ENCODE measurements around the gene NTM.

Gene NTM

DNA sequence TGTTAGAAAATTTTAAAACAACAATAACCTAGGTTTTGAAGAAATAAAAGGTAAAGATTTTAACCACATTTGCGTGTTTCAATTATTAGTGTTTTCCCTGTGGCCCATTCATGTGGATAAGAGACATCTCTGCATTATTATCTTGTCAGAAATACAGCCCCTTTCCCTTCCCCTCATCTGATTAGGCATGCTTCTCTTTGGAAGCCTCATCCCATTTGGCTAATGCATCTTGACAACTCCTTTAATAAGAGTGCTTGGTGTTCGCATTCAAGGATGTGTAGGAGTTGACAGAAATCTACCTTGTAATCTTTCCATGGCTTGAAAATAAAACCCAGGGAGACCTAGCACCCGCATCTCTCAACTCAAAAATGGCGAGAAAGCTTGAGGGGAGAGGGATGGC, 635.5 kb downstream of the NTM start:
- DNase-seq (ENCODE audit: low read depth), result no peak
- TF ChIP-seq, protein P1, sequence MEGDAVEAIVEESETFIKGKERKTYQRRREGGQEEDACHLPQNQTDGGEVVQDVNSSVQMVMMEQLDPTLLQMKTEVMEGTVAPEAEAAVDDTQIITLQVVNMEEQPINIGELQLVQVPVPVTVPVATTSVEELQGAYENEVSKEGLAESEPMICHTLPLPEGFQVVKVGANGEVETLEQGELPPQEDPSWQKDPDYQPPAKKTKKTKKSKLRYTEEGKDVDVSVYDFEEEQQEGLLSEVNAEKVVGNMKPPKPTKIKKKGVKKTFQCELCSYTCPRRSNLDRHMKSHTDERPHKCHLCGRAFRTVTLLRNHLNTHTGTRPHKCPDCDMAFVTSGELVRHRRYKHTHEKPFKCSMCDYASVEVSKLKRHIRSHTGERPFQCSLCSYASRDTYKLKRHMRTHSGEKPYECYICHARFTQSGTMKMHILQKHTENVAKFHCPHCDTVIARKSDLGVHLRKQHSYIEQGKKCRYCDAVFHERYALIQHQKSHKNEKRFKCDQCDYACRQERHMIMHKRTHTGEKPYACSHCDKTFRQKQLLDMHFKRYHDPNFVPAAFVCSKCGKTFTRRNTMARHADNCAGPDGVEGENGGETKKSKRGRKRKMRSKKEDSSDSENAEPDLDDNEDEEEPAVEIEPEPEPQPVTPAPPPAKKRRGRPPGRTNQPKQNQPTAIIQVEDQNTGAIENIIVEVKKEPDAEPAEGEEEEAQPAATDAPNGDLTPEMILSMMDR (IDR thresholded peaks at IDR 0.05; ENCODE audit: low read depth, low read length, missing control alignments), result no peak
- H3K4me3 ChIP-seq (ENCODE audit: low read depth, low read length), result no peak overlapping the region

DNA sequence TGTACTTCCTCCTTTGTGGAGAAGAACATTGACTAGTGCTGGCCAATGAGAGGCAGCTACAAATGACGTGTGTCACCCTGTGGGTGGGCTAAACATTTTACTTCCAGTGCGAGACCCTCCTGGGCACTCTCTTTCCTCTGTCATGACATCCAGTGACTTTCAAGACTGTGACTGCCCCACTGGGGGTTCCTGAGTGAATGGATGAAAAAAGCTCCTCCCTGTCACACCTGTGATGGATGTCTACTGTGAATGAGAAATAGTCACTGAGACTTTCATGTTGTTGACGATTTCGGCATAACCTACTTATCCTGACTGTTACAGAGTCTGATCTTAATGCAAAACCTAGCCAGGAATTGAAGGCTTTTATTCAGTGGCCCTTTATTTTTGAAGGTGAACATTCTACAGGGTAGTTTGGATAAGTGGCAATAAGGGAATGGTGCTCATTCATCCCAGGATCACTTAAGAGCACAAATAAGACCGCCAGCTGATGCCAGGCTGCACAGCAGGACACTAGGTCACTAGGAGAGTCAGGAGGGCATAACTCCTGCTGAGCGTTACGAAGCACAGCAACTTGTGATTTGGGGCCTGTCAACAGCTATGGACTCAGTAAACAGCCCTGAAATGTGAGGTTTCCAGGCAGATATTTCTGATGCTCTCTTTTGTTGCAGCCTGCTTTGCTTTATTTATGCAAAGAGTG, 636.6 kb downstream of the NTM start:
- DNase-seq (ENCODE audit: low read depth), result no peak
- H3K4me3 ChIP-seq (ENCODE audit: low read depth, low read length), result no peak overlapping the region

DNA sequence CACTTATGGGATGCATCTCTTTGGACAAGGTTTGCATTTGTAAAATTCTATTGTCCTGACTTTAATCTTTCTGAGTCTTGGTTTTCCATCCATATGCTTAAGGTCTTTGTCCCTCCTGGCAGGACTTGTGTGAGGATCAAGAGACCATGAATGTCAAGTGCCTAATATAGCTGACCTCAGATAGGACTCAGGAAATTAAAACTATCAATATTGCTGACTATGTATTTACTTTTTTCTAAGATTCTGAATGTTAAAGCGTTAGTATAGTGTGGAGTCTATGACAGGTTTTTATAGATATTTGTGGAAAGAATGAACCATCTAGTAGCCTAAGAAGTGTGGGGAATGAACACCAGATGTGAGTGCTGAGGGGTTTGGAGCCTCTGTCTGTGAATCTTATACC, 637.8 kb downstream of the NTM start:
- TF ChIP-seq, protein P1 (IDR thresholded peaks at IDR 0.05; ENCODE audit: low read depth, low read length, missing control alignments), result no peak
- no peak for DNase-seq (ENCODE audit: low read depth)
- no peak overlapping the region for H3K4me3 ChIP-seq (ENCODE audit: low read depth, low read length)

More for the DNA sequence above, 636.6 kb downstream of the NTM start:
- TF ChIP-seq, protein P1 (IDR thresholded peaks at IDR 0.05; ENCODE audit: low read depth, low read length, missing control alignments), result no peak

DNA sequence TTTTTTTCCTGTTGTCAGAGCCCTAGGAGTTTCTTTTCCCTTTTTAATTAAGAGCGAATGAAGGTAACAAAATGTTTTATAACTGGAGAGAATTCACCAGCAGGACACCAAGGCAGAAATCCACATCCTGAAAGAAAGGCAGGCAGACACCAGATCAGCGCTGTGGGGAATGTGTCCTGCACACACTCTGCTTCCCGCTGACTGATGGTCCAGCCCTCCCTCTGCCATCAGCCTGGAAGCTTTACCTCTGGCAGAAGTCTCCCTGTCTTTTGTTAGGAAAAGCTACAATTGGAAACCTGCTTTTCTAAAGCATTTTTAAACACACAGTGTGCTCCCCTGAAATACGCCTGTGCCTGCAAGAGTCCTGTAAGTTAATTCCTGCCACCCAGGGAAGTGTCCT, 638.5 kb downstream of the NTM start:
- no peak overlapping the region for H3K4me3 ChIP-seq (ENCODE audit: low read depth, low read length)
- DNase-seq (ENCODE audit: low read depth), result no peak
- TF ChIP-seq, protein P1 (IDR thresholded peaks at IDR 0.05; ENCODE audit: low read depth, low read length, missing control alignments), result no peak

DNA sequence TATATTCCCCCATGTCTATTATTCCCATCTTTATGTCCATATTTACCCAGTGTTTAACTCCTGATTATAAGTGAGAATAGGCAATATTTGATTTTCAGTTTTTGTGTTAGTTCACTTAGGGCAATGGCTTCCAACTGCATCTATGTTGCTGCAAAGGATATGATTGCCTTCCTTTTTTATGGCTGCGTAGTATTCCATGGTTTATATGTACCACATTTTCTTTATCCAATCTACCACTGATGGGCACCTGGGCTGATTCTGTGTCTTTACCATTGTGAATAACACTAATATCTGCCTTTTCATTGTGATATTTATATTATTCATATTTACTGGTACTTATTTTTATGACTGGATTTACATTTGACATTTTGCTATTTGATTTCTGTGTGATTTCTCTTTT, 649.6 kb downstream of the NTM start:
- H3K4me3 ChIP-seq (ENCODE audit: low read depth, low read length), result no peak overlapping the region
- no peak for DNase-seq (ENCODE audit: low read depth)
- TF ChIP-seq, protein P1 (IDR thresholded peaks at IDR 0.05; ENCODE audit: low read depth, low read length, missing control alignments), result no peak

DNA sequence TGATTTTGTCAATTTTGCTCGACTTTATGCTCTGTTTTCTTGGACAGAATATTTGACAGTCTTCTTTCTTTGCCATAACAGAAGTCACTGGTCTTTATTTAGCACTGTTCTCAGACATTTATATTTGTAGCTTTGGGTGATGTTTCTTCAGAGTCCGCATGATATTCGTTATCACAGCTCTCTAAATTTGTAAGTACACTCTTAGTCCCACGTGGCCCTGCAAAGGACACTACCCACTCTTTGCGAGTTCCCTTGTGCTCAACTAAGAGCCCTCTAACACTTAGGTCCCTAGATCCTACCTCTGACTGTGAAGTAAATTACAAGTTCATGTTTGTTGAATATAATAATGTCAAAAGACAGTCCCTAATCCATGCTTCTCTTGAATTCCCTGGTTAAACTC, 651.9 kb downstream of the NTM start:
- TF ChIP-seq, protein P1 (IDR thresholded peaks at IDR 0.05; ENCODE audit: low read depth, low read length, missing control alignments), result no peak
- H3K4me3 ChIP-seq (ENCODE audit: low read depth, low read length), result no peak overlapping the region
- no peak for DNase-seq (ENCODE audit: low read depth)

Measured in GM12864 (cell line).